H9 (cell line): ENCODE measurements around the gene KISS1R. TPM values are rescaled to one million over a fixed set of nuclear protein-coding genes. Genes with fewer than 3 reads are reported as not detected.

Experiments used
- DNase-seq: peaks from one replicate; pipeline ENCODE4 v3.0.0-alpha.2; 2017
- H2AFZ ChIP-seq: one replicate; pipeline ENCODE4 v1.6.1; 2013; ENCODE audit warnings: mild to moderate bottlenecking, low read length, control low read depth, moderate library complexity
- H2AK5ac ChIP-seq: 2 replicates; pipeline ENCODE4 v1.6.1; 2013; ENCODE audit warnings: low read length, control low read depth, mixed read lengths; ENCODE audit not compliant: insufficient read length
- H2BK120ac ChIP-seq: one replicate; pipeline ENCODE4 v1.6.1; 2013; ENCODE audit warnings: low read depth, mild to moderate bottlenecking, low read length, control low read depth, inconsistent platforms; ENCODE audit not compliant: poor library complexity, severe bottlenecking
- H2BK12ac ChIP-seq: 2 replicates; pipeline ENCODE4 v1.6.1; 2013; ENCODE audit warnings: low read length, control low read depth, mixed read lengths, low read depth; ENCODE audit not compliant: insufficient read length
- H2BK15ac ChIP-seq: 2 replicates; pipeline ENCODE4 v1.6.1; 2013; ENCODE audit warnings: low read depth, low read length, control low read depth
- H2BK20ac ChIP-seq: one replicate; pipeline ENCODE4 v1.6.1; 2013; ENCODE audit warnings: low read depth, mild to moderate bottlenecking, low read length, control low read depth, inconsistent platforms; ENCODE audit not compliant: poor library complexity, severe bottlenecking
- H2BK5ac ChIP-seq: 2 replicates; pipeline ENCODE4 v1.6.1; 2013; ENCODE audit warnings: low read length, control low read depth, mixed read lengths; ENCODE audit not compliant: insufficient read length
- H3K14ac ChIP-seq: 2 replicates; pipeline ENCODE4 v1.6.1; 2013; ENCODE audit warnings: low read length, control low read depth; ENCODE audit not compliant: insufficient read depth
- H3K18ac ChIP-seq: 2 replicates; pipeline ENCODE4 v1.6.1; 2013; ENCODE audit warnings: low read depth, mild to moderate bottlenecking, mixed read lengths, low read length, control low read depth; ENCODE audit not compliant: insufficient read length
- H3K23ac ChIP-seq: 2 replicates; pipeline ENCODE4 v1.6.1; 2013; ENCODE audit warnings: low read length, control low read depth, mixed read lengths, low read depth; ENCODE audit not compliant: insufficient read length
- H3K23me2 ChIP-seq: 2 replicates; pipeline ENCODE4 v1.6.1; 2013; ENCODE audit warnings: low read depth, mild to moderate bottlenecking, mixed read lengths, low read length, control low read depth; ENCODE audit not compliant: insufficient read length, poor library complexity, severe bottlenecking
- H3K27ac ChIP-seq: 2 replicates; pipeline ENCODE4 v1.5.1; 2013; ENCODE audit warnings: low read length, control low read depth, mixed read lengths, low read depth; ENCODE audit not compliant: insufficient read length
- H3K27me3 ChIP-seq: 2 replicates; pipeline ENCODE4 v1.6.1; 2013; ENCODE audit warnings: low read length, control low read depth, inconsistent platforms; ENCODE audit not compliant: insufficient read depth
- H3K4ac ChIP-seq: 2 replicates; pipeline ENCODE4 v1.6.1; 2013; ENCODE audit warnings: low read depth, mild to moderate bottlenecking, control low read depth, inconsistent platforms, low read length, moderate library complexity
- H3K4me1 ChIP-seq: 2 replicates; pipeline ENCODE4 v1.6.1; 2013; ENCODE audit warnings: low read length, control low read depth, inconsistent platforms; ENCODE audit not compliant: insufficient read depth
- H3K4me2 ChIP-seq: 2 replicates; pipeline ENCODE4 v1.6.1; 2013; ENCODE audit warnings: low read length, control low read depth, mixed read lengths; ENCODE audit not compliant: insufficient read length, insufficient read depth
- H3K56ac ChIP-seq: 2 replicates; pipeline ENCODE4 v1.6.1; 2013; ENCODE audit warnings: low read depth, mild to moderate bottlenecking, mixed read lengths, low read length, control low read depth; ENCODE audit not compliant: insufficient read length
- H3K79me1 ChIP-seq: 2 replicates; pipeline ENCODE4 v1.6.1; 2013; ENCODE audit warnings: low read depth, mild to moderate bottlenecking, moderate library complexity, low read length, control low read depth, inconsistent platforms; ENCODE audit not compliant: insufficient read depth, poor library complexity, severe bottlenecking
- H3K79me2 ChIP-seq: 2 replicates; pipeline ENCODE4 v1.6.1; 2013; ENCODE audit warnings: low read length, control low read depth, inconsistent platforms; ENCODE audit not compliant: insufficient read depth
- H3K9ac ChIP-seq: 2 replicates; pipeline ENCODE4 v1.6.1; 2013; ENCODE audit warnings: low read length, control low read depth, mixed read lengths; ENCODE audit not compliant: insufficient read length; ENCODE audit errors: extremely low read depth
- H3K9me3 ChIP-seq: one replicate; pipeline ENCODE4 v1.6.1; 2013; ENCODE audit warnings: low read depth, low read length, inconsistent platforms; ENCODE audit not compliant: control insufficient read depth
- H3T11ph ChIP-seq: one replicate; pipeline ENCODE4 v1.6.1; 2013; ENCODE audit warnings: mild to moderate bottlenecking, low read length, control low read depth, inconsistent platforms
- H4K20me1 ChIP-seq: one replicate; pipeline ENCODE4 v1.6.1; 2013; ENCODE audit not compliant: control insufficient read depth, insufficient read length, insufficient read depth
- H4K5ac ChIP-seq: 2 replicates; pipeline ENCODE4 v1.6.1; 2013; ENCODE audit warnings: low read depth, mild to moderate bottlenecking, mixed read lengths, low read length, control low read depth; ENCODE audit not compliant: insufficient read length
- H4K8ac ChIP-seq: replicated peaks from 2 replicates; pipeline ENCODE4 v1.6.1; 2013; ENCODE audit warnings: low read length, control low read depth, mixed read lengths, low read depth; ENCODE audit not compliant: insufficient read length
- H4K91ac ChIP-seq: 2 replicates; pipeline ENCODE4 v1.6.1; 2013; ENCODE audit warnings: low read depth, mild to moderate bottlenecking, moderate library complexity, mixed read lengths, low read length, control low read depth; ENCODE audit not compliant: insufficient read length
- H3K27ac Mint-ChIP-seq, 3 experiments: 2 replicates in 2 of 3; 3 replicates in 1 of 3; pipeline ENCODE4 v1.8.0; 2020 to 2021; ENCODE audit warnings: mixed read lengths in 3 of 3, mild to moderate bottlenecking in 1 of 3, moderate library complexity in 1 of 3
- H3K27me3 Mint-ChIP-seq: 2 replicates; pipeline ENCODE4 v1.8.0; 2021; ENCODE audit warnings: low read depth, mild to moderate bottlenecking, moderate library complexity, mixed read lengths
- H3K36me3 Mint-ChIP-seq, 3 experiments: 2 replicates in 2 of 3; 3 replicates in 1 of 3; pipeline ENCODE4 v1.8.0; 2020 to 2021; ENCODE audit warnings: low read depth in 3 of 3, mixed read lengths in 3 of 3; ENCODE audit not compliant: insufficient read depth in 1 of 3
- H3K4me1 Mint-ChIP-seq, 2 experiments: 2 replicates each; pipeline ENCODE4 v1.8.0; 2020; ENCODE audit warnings: mixed read lengths in 2 of 2
- H3K4me3 Mint-ChIP-seq, 2 experiments: 2 replicates in 1 of 2; 3 replicates in 1 of 2; pipeline ENCODE4 v1.8.0; 2020 to 2021; ENCODE audit warnings: mild to moderate bottlenecking in 2 of 2, mixed read lengths in 2 of 2, moderate library complexity in 1 of 2
- H3K9me3 Mint-ChIP-seq, 2 experiments: 2 replicates in 1 of 2; 3 replicates in 1 of 2; pipeline ENCODE4 v1.8.0; 2020; ENCODE audit warnings: mild to moderate bottlenecking in 2 of 2, mixed read lengths in 2 of 2, moderate library complexity in 1 of 2
- CTCF ChIP-seq: fragments of 200-600 bp; sonication (generic); conservative IDR thresholded peaks from 3 replicates; pipeline ENCODE4 v1.8.0; 2021; ENCODE audit warnings: antibody characterized with exemption, mild to moderate bottlenecking
- WGBS: extraction: QIAGEN DNeasy Blood & Tissue Kit; methylation state at CpG from one replicate; pipeline ENCODE4 v1.1.7; 2013; ENCODE audit warnings: missing lambda C conversion rate, low lambda C conversion rate, mixed read lengths; ENCODE audit not compliant: insufficient read length; ENCODE audit errors: extremely low coverage; 5-methylcytosine and 5-hydroxymethylcytosine counted together
- total RNA-seq: library from RNA; stranded (reverse); gene quantifications from 2 replicates; pipeline ENCODE4 v1.2.1, GENCODE V29; 2021

The KISS1R gene
- total RNA-seq, 1 experiment from 2014 or later, result 3.3 TPM

- Histone ChIP-seq H4K5ac (no peak overlapping the region), H3K27me3 (no peaks in the 10 kb centered on the region), H2BK120ac (no peak overlapping the region), H3K56ac (no peak overlapping the region), H3K79me2 (0 out of 2 replicates have a peak, but pooled peaks cover 3% of the 10 kb centered on the region), H3K9me3 (no peaks in the 10 kb centered on the region), H2BK12ac (no peak overlapping the region), H3K4ac (no peak overlapping the region), H2BK15ac (no peak overlapping the region), H3K23me2 (no peaks in the 10 kb centered on the region), H4K8ac (no peak overlapping the region), H3T11ph (no peak overlapping the region), H3K18ac (no peak overlapping the region), H3K27ac (no peak overlapping the region), H2BK20ac (no peak overlapping the region), H2AK5ac (no peak overlapping the region), H3K4me1 (peaks cover 3% of the 10 kb centered on the region; the same call in 1 of the 2 replicates), H3K23ac (no peak overlapping the region), H4K91ac (no peak overlapping the region), H3K79me1 (peaks cover 3% of the 10 kb centered on the region), H3K14ac (no peak overlapping the region; the same call in 1 of the 2 replicates), H2AFZ (no peak overlapping the region), H3K4me2 (no peak overlapping the region), H4K20me1 (no peaks in the 10 kb centered on the region), H3K9ac (no peak overlapping the region), H2BK5ac (no peak overlapping the region)
- Mint-ChIP-seq H3K9me3 (no peaks in the 10 kb centered on the region), H3K27me3 (no peaks in the 10 kb centered on the region), H3K27ac (peak overlapping the region in 2 of 3 experiments; percentile 55 to 85; a peak in 2 of 7 replicates), H3K36me3 (peaks cover 2 to 11% (median 8%) of the 10 kb centered on the region in 3 experiments; a peak in 6 of 7 replicates), H3K4me1 (peaks cover 8 to 47% of the 10 kb centered on the region in 2 experiments), H3K4me3 (no peak overlapping the region)
- no peak for TF ChIP-seq CTCF
- no CpG with 5 or more reads among the region's 43 CpGs for WGBS
- DNase-seq, result no peak
These were observed 37.8 kb downstream of the KISS1R start for GRCh38 chr19:954672-955494.
